ENCODE results near the gene EEF1AKMT2. TPM values are rescaled to one million over a fixed set of nuclear protein-coding genes. Genes with fewer than 3 reads are reported as not detected.

The EEF1AKMT2 gene
- total RNA-seq, 1 donor from 2014 or later = 22.0 TPM

DNA sequence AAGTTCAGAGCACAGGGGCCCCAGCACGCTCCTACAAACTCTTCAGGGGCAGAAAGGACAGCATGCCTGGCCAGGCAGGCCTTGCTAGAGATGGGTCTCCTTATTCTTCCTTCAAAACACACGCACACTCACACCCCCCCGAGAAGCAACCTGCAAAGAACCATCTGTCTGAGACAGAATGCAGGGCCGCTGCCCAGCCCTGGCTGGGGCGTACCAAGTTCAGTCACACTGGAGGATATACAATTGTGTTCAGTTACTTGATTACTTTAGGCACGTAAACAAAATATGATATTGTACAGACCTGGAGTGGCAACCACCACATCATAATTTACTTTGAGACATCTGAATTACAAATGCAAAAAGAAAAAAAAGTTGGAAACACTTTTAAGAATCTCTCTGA is 53.2 kb downstream of the EEF1AKMT2 start:
- Mint-ChIP-seq H3K9me3 (ENCODE audit: unreplicated experiment) (no peaks in the 10 kb centered on the region), H3K27ac (ENCODE audit: unreplicated experiment) (no peak overlapping the region), H3K27me3 (ENCODE audit: unreplicated experiment) (no peaks in the 10 kb centered on the region), H3K36me3 (ENCODE audit: unreplicated experiment) (no peaks in the 10 kb centered on the region), H3K4me1 (ENCODE audit: unreplicated experiment) (peaks cover 42% of the 10 kb centered on the region), H3K4me3 (ENCODE audit: unreplicated experiment) (no peak overlapping the region)
- DNase-seq (ENCODE audit: extremely low spot score, unreplicated experiment) = peak; percentile 56
- TF ChIP-seq, protein P1, sequence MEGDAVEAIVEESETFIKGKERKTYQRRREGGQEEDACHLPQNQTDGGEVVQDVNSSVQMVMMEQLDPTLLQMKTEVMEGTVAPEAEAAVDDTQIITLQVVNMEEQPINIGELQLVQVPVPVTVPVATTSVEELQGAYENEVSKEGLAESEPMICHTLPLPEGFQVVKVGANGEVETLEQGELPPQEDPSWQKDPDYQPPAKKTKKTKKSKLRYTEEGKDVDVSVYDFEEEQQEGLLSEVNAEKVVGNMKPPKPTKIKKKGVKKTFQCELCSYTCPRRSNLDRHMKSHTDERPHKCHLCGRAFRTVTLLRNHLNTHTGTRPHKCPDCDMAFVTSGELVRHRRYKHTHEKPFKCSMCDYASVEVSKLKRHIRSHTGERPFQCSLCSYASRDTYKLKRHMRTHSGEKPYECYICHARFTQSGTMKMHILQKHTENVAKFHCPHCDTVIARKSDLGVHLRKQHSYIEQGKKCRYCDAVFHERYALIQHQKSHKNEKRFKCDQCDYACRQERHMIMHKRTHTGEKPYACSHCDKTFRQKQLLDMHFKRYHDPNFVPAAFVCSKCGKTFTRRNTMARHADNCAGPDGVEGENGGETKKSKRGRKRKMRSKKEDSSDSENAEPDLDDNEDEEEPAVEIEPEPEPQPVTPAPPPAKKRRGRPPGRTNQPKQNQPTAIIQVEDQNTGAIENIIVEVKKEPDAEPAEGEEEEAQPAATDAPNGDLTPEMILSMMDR (IDR thresholded peaks at IDR 0.05) = no peak

DNA sequence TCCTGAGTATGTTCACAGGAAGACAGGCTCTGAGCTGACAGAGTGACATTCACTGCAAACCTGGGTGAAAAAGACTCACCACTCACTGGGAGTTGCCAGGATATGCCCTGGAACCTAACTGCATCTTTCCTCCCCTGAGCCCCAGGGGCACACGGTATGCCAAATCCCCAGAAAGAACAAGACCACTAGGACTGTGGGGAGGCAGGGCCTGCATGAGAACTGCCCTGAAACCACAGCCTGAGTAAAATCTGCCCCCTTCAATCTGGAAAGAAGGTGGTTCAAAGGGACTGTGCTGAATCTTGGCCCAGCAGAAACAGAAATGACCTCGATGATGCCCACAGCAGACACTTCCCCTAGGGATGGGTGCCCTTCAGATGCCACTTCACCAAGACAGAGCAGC is 54.0 kb downstream of the EEF1AKMT2 start:
- TF ChIP-seq, protein P1 (IDR thresholded peaks at IDR 0.05) = no peak
- peaks cover 47% of the 10 kb centered on the region for H3K4me1 Mint-ChIP-seq (ENCODE audit: unreplicated experiment)
- no peaks in the 10 kb centered on the region for H3K36me3 Mint-ChIP-seq (ENCODE audit: unreplicated experiment)
- DNase-seq (ENCODE audit: extremely low spot score, unreplicated experiment) = peak; percentile 25
- H3K9me3 Mint-ChIP-seq (ENCODE audit: unreplicated experiment) = no peaks in the 10 kb centered on the region
- no peak overlapping the region for H3K4me3 Mint-ChIP-seq (ENCODE audit: unreplicated experiment)
- no peak overlapping the region for H3K27ac Mint-ChIP-seq (ENCODE audit: unreplicated experiment)
- no peaks in the 10 kb centered on the region for H3K27me3 Mint-ChIP-seq (ENCODE audit: unreplicated experiment)

DNA sequence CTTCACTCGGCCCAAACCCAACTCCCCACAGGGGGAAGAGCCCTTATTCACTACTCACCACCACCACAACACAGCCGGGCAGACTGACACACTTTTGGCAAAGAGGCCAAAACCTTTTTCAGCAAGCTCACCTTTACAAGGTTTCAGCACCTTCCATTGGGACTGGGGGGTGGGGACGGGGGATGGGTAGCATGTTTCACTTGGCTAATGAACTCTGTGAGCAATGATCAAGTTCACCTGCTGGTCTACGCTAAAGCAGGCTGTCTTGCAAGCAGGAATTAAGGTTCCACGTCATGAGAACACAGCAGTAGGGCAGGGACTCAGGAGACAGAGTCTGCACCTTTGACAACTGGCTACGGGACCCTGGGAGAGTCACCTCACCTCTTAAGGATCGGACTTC is 54.5 kb downstream of the EEF1AKMT2 start:
- H3K4me1 Mint-ChIP-seq (ENCODE audit: unreplicated experiment) = peaks cover 42% of the 10 kb centered on the region
- H3K9me3 Mint-ChIP-seq (ENCODE audit: unreplicated experiment) = no peaks in the 10 kb centered on the region
- no peak overlapping the region for H3K27ac Mint-ChIP-seq (ENCODE audit: unreplicated experiment)
- no peaks in the 10 kb centered on the region for H3K36me3 Mint-ChIP-seq (ENCODE audit: unreplicated experiment)
- no peak overlapping the region for H3K4me3 Mint-ChIP-seq (ENCODE audit: unreplicated experiment)
- TF ChIP-seq, protein P1 (IDR thresholded peaks at IDR 0.05) = no peak
- DNase-seq (ENCODE audit: extremely low spot score, unreplicated experiment) = peak; percentile 51
- H3K27me3 Mint-ChIP-seq (ENCODE audit: unreplicated experiment) = no peaks in the 10 kb centered on the region

DNA sequence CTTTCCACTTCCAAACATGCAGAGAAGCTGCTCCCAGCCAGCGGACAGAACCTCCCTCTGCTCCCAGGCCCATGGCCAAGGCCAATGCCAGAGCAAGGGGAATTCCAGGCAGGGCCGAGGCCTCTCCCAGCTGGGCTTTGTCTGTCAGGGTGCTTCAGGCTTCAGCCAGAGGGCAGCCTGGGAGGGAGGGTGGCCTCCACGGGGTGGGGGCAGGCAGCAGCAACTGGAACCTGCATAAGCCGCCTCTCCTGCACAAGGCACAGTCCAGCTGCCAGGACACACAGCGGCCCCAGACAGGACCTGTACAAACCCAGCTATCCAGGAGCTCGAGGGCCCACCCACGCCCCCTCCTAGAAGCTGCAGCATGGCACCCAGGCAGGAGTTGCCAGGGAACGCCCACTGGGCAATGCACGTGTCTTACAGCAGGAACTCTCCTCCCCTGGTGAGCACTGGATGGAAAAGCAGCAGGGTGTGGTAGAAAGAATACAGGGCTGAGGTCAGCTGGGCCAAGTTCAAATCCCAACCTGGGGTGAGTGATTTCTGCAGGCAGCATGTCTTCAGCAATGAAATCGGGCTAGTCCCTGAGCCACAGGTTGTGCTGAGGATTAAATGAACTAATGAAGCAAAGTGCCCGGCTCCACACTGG is 55.1 kb downstream of the EEF1AKMT2 start:
- H3K36me3 Mint-ChIP-seq (ENCODE audit: unreplicated experiment) = no peaks in the 10 kb centered on the region
- peak; percentile 85 for DNase-seq (ENCODE audit: extremely low spot score, unreplicated experiment)
- peaks cover 40% of the 10 kb centered on the region for H3K4me1 Mint-ChIP-seq (ENCODE audit: unreplicated experiment)
- H3K9me3 Mint-ChIP-seq (ENCODE audit: unreplicated experiment) = no peaks in the 10 kb centered on the region
- no peak overlapping the region for H3K27ac Mint-ChIP-seq (ENCODE audit: unreplicated experiment)
- no peaks in the 10 kb centered on the region for H3K27me3 Mint-ChIP-seq (ENCODE audit: unreplicated experiment)
- H3K4me3 Mint-ChIP-seq (ENCODE audit: unreplicated experiment) = no peak overlapping the region
- TF ChIP-seq, protein P1 (IDR thresholded peaks at IDR 0.05) = no peak

DNA sequence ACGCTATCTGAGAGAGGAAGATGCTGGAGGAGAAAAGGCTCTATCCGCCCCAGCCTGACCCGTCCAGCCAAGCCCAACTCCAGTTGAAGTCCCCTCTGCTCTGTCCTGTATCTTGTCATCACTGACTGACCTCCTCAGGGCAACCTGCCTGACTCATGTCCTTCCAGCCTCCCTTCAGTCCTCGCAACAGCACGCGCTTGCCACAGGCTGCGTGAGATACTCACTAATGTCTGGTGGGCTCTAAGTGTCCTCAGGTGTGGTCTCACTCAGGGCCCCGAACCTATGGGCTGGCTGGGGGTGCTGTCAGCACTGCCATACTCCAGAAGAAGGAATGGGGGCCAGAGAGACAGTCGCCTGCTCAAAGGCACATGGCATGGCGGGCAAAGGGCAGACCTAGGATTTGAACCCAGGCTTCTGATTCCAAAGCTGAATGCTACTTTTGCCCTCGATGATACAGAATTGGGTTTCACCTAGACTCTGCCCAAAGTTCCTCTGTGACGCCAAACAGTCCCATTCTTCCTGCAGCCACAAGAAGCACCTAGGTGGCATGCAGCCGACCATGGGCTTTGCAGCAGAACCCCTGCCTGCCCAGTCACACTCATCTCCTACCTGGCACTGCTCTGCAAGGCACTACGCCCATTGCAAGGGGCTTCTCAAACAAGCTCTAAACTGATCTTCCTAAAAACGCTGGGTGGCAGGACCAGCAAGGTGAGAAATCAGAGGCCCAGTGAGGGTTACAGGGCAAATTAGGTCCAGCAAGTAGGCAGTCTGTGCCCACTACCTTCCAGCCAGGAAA is 56.0 kb downstream of the EEF1AKMT2 start:
- H3K27me3 Mint-ChIP-seq (ENCODE audit: unreplicated experiment) = no peaks in the 10 kb centered on the region
- H3K4me3 Mint-ChIP-seq (ENCODE audit: unreplicated experiment) = no peak overlapping the region
- peak; percentile 11 for DNase-seq (ENCODE audit: extremely low spot score, unreplicated experiment)
- TF ChIP-seq, protein P1 (IDR thresholded peaks at IDR 0.05) = no peak
- no peak overlapping the region for H3K27ac Mint-ChIP-seq (ENCODE audit: unreplicated experiment)
- H3K4me1 Mint-ChIP-seq (ENCODE audit: unreplicated experiment) = peaks cover 32% of the 10 kb centered on the region
- no peaks in the 10 kb centered on the region for H3K9me3 Mint-ChIP-seq (ENCODE audit: unreplicated experiment)
- no peaks in the 10 kb centered on the region for H3K36me3 Mint-ChIP-seq (ENCODE audit: unreplicated experiment)
